K562 treated with DMSO at 1 percent for 48 hours (cell line): Measurements from ENCODE around the gene ELOVL3. TPM values are rescaled to one million over a fixed set of nuclear protein-coding genes. Genes with fewer than 3 reads are reported as not detected.

Source experiments
- total RNA-seq: library from RNA; unstranded; fragments of 300-600 nt; gene quantifications from 2 replicates; pipeline ENCODE4 v1.2.3, GENCODE V29; 2022; ENCODE audit warnings: low replicate concordance; ENCODE audit errors: extremely low read depth

ELOVL3 gene
- not detected in 2 replicates for total RNA-seq

DNA sequence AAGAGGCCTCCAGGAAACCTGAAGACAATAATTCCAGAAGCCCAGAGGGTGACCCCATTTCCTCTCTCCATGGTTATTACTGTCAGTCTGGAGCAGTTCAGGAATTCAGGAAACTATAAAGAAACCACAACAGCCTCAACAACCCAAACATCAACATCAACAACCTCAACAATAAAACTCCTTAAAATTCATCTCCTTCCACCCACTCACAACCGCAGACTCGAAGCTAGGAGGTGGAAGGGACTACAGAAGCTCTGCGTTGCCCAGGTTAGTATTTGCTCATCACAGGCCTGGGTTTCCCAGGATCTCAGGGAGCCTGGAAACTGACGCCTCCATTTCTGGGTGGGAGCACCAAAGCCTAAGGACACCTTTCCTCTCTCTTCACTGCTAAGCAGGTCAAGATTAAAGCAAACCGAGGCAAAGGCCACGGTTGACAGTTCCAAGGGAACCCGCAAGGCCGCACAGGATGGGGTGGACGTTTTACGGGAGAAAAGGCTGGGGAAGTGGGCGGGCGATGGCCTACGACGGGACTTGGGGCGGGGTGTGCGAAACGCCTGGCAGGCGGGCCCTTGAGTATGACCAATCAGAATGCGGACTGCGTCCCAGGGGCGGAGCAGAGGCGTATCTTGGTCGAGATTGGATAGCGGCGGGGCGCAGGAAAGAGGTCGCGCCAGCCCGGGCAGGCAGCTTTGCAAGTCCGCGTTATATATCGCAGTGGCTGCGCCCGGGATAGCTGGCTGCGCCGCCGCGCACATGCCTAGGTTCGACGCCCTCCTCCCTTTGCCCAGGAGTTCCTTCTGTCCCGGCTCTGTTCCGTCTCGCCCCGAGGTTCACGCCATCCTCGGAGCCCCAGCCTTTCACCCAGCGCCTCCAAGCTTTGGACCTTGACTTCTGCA, at the start of gene ELOVL3:
Gene ELOVL3, plus strand, starts transcription at position 654 of the 896 bp plus-strand sequence. CDS start 250 bp downstream, outside the sequence.

GRCh38 chr10:102241444-102242117, 15.5 kb downstream of the ELOVL3 start, which contains the start of gene PITX3:
PITX3 (minus strand) TSS chr10:102241512; CDS start chr10:102232080, 9,432 bp downstream.

DNA sequence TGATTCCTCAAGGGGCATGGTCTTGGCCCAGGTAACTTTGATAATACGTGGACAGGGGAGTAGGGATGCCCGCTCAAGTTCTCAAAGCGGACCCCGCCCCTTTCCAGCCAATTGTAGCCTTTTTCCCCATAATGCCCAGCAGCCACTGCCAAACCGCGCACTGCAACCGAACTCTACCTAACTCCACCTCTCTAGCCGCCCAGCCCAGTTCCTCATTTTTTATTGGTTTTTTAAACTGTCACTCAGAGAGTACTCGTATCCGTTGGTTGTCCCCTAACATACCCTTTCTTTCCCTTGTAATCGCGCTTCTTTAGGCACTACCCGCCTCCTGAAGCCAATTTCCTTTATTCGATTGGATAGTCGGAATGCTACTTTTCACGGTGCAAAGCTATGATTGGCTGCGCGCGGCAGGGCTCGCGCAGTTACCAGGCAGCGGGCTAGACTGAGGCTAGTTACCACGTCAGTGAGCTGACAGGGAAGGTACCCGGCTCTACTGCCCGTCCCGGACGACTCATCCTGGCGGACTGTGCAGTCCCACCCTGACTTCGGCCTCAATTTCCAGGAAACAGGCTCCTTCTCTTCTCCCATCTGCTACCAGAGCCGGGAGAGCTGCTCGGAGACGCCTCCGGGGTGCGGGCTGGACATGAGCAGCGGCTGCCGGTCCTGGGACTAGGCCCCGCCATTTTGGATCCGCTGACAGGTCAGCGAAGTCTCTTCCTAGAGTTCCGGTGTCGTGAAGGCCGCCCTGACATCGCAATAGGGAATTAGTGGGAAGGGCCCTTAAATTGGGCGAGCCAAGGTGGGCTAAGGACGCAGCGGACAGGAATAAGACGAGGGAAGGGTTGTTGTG, 19.2 kb downstream of the ELOVL3 start, which contains the start of gene GBF1:
Gene GBF1, plus strand, starts transcription at position 451 of the 850 bp plus-strand sequence. CDS start 13,407 bp downstream, outside the sequence.

Other genes with a start within 250 kb of the ELOVL3 start
- gene ARMH3, start 170.1 kb upstream of the ELOVL3 start, total RNA-seq, result not detected in 2 replicates
- not detected in 2 replicates for gene HPS6, start 160.9 kb upstream of the ELOVL3 start, total RNA-seq
- not detected in 2 replicates for gene LDB1, start 105.9 kb upstream of the ELOVL3 start, total RNA-seq
- not detected in 2 replicates for gene PPRC1, start 93.3 kb upstream of the ELOVL3 start, total RNA-seq
- gene NOLC1, start 73.9 kb upstream of the ELOVL3 start, total RNA-seq, result not detected in 2 replicates
- gene PITX3, start 15.2 kb downstream of the ELOVL3 start, total RNA-seq, result not detected in 2 replicates
- gene GBF1, start 19.2 kb downstream of the ELOVL3 start, total RNA-seq, result 54.6 TPM in 1 of 2 replicates, not detected in the other
- not detected in 2 replicates for gene NFKB2, start 169.4 kb downstream of the ELOVL3 start, total RNA-seq
- gene PSD, start 192.5 kb downstream of the ELOVL3 start, total RNA-seq, result not detected in 2 replicates
- gene FBXL15, start 194.5 kb downstream of the ELOVL3 start, total RNA-seq, result 276 TPM in 1 of 2 replicates, not detected in the other
- not detected in 2 replicates for gene CUEDC2, start 206.3 kb downstream of the ELOVL3 start, total RNA-seq
- gene C10orf95, start 225.2 kb downstream of the ELOVL3 start, total RNA-seq, result not detected in 2 replicates